Psoas muscle (tissue), 8 donors: ENCODE results near the gene MYBPH. TPM values are rescaled to one million over a fixed set of nuclear protein-coding genes. Genes with fewer than 3 reads are reported as not detected.

Experiments used
- ATAC-seq, 4 donors: fragments of 200-7000 bp; cut with Tn5 transposase; one replicate each; pipeline ENCODE4 v1.9.1; 2020; ENCODE audit warnings: moderate library complexity in 3 of 4, mild to moderate bottlenecking in 2 of 4
- DNase-seq, 2 donors: peaks; one replicate each; pipeline ENCODE4 v3.0.0-alpha.2; 2020
- H3K27ac ChIP-seq: fragments of 200-600 bp; one replicate; pipeline ENCODE4 v1.8.0; 2022
- H3K27me3 ChIP-seq, 3 donors: fragments of 200-600 bp in 1 of 3; one replicate each; pipeline versions ENCODE4 v1.6.1 to v1.8.0; 2013 to 2022; ENCODE audit warnings: low read length in 2 of 3, mild to moderate bottlenecking in 2 of 3, moderate library complexity in 1 of 3; ENCODE audit not compliant: insufficient read depth in 3 of 3
- H3K36me3 ChIP-seq, 2 donors: fragments of 200-600 bp in 1 of 2; one replicate each; pipeline versions ENCODE4 v1.6.1 to v1.8.0; 2013 to 2022; ENCODE audit warnings: low read depth in 1 of 2, mild to moderate bottlenecking in 1 of 2, moderate library complexity in 1 of 2; ENCODE audit not compliant: insufficient read depth in 1 of 2
- H3K4me1 ChIP-seq: fragments of 200-600 bp; one replicate; pipeline ENCODE4 v1.8.0; 2022
- H3K4me3 ChIP-seq: fragments of 200-600 bp; one replicate; pipeline ENCODE4 v1.8.0; 2022; ENCODE audit warnings: mild to moderate bottlenecking
- H3K9me3 ChIP-seq: fragments of 200-600 bp; one replicate; pipeline ENCODE4 v1.8.0; 2022
- WGBS, 3 donors: extraction: QIAGEN DNeasy Blood & Tissue Kit; methylation state at CpG; one replicate each; pipeline versions ENCODE4 v1.1.6 to v1.1.7; 2013; 5-methylcytosine and 5-hydroxymethylcytosine counted together
- intact Hi-C, 2 donors: fragments of 100-400 bp; cut with DNase I; formaldehyde crosslinking; loops; one replicate each; pipeline versions ENCODE4 v1.11.0 to v1.14.2; 2022
- polyA plus RNA-seq, 3 donors: library from polyadenylated mRNA; stranded (reverse); fragments of 200-250 nt; gene quantifications; one replicate each; pipeline ENCODE4 v1.2.3, GENCODE V29; 2013
- total RNA-seq, 4 donors: library from RNA; stranded (reverse); fragmentation: NEBNext Ultra II Directional in 2 of 4; extraction: Animal tissue kit (Norgen Biotek cat#: 25700) in 2 of 4; gene quantifications; one replicate each; pipeline versions ENCODE4 v1.2.1 to v1.2.4, GENCODE V29; 2021 to 2023
- TF ChIP-seq, protein P1 (sequence below): fragments of 200-600 bp; IDR thresholded peaks from one replicate; pipeline ENCODE4 v1.8.0; 2022; ENCODE audit warnings: antibody characterized with exemption
- donor health status: healthy with polysubstance abuse.
- donor health status: DM: no; HTN: no; CAD: no; lungs with moderate emphysema.
- donor health status: Bipolar disorder and iron deficiency.
- donor health status: healthy.
- donor health status: DM: yes; HTN: yes; CAD: no.
- donor health status: DM: no; HTN: no; CAD: no.
- donor health status: DM: no; HTN: no; CAD: no.
- donor health status: DM: yes; HTN: yes; CAD: no.

MYBPH gene
- total and polyA plus RNA-seq, 7 donors, result 18.0 to 882 (median 39.1) TPM

DNA sequence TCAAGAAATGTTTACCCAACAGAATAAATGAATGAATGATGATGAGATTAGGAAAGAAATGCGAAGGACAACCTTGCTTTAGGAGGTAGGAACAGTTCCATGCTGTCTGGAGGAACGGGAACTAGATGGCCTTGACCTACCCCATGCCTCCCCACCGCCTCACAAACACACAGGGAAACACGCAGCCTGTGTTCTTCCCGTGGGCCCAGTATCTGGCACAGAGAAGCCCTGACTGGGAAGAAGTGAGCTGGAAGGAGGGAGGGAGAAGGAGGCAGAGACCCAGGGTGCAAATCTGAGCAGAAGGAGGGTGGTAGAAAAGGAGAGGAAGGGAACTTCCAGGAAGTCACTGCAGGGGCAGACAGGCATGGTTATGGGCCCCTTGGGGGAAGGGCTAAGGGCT, 51.6 kb downstream of the MYBPH start:
- Histone ChIP-seq H3K27ac (no peak overlapping the region), H3K4me3 (no peak overlapping the region), H3K9me3 (no peaks in the 10 kb centered on the region), H3K36me3 (no peaks in the 10 kb centered on the region), H3K27me3 (peaks cover 0 to 32% (median 2%) of the 10 kb centered on the region in 3 donors), H3K4me1 (peaks cover 24% of the 10 kb centered on the region)
- WGBS, 3 donors, result 56 to 72% (median 69%) methylated on average over 5 of the region's 5 CpGs
- intact Hi-C loops, result loop anchor here in 1 of 2 donors (5.0 kb wide), 1 partner anchor 48 kb away; no protein-coding TSS in a partner anchor
- ATAC-seq (no peak), DNase-seq (no peak)
- TF ChIP-seq, protein P1, sequence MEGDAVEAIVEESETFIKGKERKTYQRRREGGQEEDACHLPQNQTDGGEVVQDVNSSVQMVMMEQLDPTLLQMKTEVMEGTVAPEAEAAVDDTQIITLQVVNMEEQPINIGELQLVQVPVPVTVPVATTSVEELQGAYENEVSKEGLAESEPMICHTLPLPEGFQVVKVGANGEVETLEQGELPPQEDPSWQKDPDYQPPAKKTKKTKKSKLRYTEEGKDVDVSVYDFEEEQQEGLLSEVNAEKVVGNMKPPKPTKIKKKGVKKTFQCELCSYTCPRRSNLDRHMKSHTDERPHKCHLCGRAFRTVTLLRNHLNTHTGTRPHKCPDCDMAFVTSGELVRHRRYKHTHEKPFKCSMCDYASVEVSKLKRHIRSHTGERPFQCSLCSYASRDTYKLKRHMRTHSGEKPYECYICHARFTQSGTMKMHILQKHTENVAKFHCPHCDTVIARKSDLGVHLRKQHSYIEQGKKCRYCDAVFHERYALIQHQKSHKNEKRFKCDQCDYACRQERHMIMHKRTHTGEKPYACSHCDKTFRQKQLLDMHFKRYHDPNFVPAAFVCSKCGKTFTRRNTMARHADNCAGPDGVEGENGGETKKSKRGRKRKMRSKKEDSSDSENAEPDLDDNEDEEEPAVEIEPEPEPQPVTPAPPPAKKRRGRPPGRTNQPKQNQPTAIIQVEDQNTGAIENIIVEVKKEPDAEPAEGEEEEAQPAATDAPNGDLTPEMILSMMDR, result no peak

DNA sequence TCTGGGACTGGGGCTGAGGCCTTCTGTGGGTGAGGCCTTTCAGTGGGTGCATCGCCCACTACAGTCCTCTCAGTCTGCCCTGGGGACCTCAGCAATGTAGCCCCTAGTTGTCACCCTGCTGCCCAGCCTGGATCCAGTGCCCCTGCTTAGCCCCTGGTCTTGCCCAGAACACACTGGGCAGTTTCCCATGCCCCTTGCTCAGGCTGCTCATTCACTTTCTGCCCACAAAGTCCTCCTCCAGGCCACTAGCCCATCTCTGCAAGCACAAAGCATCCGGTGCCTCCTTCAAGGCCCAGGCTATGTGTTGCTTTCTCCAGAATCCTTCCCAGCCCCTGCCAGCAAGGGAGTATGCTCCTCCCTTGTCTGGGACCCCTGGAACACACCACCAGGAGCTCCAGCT, 53.5 kb downstream of the MYBPH start:
- ATAC-seq (no peak), DNase-seq (no peak)
- Histone ChIP-seq H3K9me3 (no peaks in the 10 kb centered on the region), H3K4me3 (no peak overlapping the region), H3K36me3 (no peaks in the 10 kb centered on the region), H3K27ac (no peak overlapping the region), H3K27me3 (peaks cover 0 to 32% (median 2%) of the 10 kb centered on the region in 3 donors), H3K4me1 (peaks cover 21% of the 10 kb centered on the region)
- WGBS, 3 donors, result 95 to 98% (median 97%) methylated on average over 2 of the region's 2 CpGs
- intact Hi-C loops, result loop anchor here in 1 of 2 donors (5.0 kb wide), 1 partner anchor 50 kb away; no protein-coding TSS in a partner anchor
- TF ChIP-seq, protein P1, result no peak

DNA sequence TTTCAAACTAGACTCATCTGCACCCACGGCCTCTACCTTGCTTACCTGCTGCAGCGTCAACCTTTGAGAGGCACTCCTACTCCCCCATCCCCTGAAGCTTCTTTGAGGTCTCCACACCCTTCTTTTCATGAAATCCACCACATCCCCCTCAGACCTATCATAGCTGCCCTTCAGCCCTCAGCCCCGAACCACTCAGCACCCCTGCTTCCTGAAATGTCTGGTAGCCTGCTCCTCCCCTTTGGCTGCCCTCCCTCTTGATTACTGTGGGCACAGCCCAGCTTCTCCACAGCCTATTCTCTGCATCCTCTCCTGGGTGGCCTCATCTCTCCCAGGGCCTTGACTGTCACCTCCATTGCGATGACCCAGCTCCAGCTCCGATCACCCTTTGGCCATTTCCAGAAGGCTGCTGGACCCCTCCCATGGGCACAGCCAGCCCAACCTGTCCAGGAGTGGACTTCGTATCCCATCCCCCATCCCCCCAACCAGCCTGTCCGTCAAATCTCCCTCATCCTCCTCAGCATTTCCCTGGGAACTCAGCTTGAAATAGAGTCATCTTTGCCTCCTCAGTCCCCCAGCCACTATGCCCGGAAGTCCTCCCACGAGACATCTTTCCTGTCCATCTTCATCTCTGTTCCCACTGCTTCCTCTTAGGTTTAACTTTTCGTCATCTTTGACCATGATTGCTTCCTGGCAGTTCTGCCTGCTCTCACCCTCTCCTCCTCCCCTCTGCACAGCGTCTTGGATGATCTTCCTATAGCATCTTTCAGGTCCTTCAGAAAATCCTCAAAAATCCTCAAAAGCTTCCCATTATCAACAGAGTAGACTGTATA, 54.2 kb downstream of the MYBPH start:
- DNase-seq, result no peak
- intact Hi-C loops, result loop anchor here in 1 of 2 donors (5.0 kb wide), 1 partner anchor 51 kb away; no protein-coding TSS in a partner anchor
- no peak for ATAC-seq
- 74 to 79% (median 78%) methylated on average over 11 of the region's 11 CpGs for WGBS, 3 donors
- Histone ChIP-seq H3K4me1 (peaks cover 21% of the 10 kb centered on the region), H3K27ac (no peak overlapping the region), H3K4me3 (no peak overlapping the region), H3K27me3 (peaks cover 0 to 32% (median 2%) of the 10 kb centered on the region in 3 donors), H3K36me3 (no peaks in the 10 kb centered on the region), H3K9me3 (no peaks in the 10 kb centered on the region)
- TF ChIP-seq, protein P1, result no peak

DNA sequence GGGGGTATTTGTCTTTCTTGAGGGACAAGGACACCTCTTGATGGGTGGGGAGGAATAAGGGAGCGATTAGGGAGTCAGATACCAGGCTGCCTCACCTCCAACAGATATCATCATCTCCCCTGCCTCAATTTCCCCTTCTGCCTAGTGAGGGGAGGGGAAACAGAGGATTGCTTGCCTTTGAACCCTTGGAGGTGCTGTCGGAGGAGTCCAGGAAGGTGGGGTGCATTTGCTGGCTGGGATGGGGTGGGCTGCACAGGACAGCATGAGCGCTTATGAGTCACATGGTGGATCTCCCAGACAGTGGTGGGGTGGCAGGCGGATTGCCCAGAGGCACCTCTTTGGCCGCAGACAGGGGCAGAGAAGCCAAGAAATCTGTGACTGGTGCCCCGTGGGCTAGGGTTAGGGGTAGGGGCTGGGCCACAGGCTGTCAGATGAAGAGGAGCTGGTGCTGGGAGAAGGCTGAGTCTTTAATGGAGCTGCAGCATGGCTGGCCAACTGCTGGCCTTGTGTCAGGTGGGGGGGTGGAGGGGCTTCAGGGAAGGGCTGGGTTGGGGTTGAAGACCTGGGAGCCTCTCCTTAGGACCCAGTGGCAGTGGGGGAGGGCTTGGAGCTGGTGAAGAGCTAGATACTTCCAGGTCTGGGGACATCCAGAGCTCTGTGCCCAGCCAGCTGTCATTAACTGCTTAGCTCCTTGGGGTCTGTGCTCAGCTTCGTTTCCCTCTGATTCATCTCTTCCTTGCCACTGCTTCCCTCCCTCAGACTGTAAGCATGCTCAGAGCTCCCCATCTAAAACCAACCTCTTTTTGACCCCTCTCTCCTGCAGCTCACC, 55.1 kb downstream of the MYBPH start:
- TF ChIP-seq, protein P1, result no peak
- Histone ChIP-seq H3K4me1 (peaks cover 24% of the 10 kb centered on the region), H3K9me3 (no peaks in the 10 kb centered on the region), H3K27ac (no peak overlapping the region), H3K27me3 (peaks cover 0 to 32% (median 2%) of the 10 kb centered on the region in 3 donors), H3K36me3 (no peaks in the 10 kb centered on the region), H3K4me3 (no peak overlapping the region)
- 77 to 83% (median 81%) methylated on average over 7 of the region's 7 CpGs for WGBS, 3 donors
- no peak for ATAC-seq
- no peak for DNase-seq
- intact Hi-C loops, result loop anchor here in 1 of 2 donors (5.0 kb wide), 1 partner anchor 52 kb away; no protein-coding TSS in a partner anchor

Other genes with a start within 250 kb of the MYBPH start
- gene KLHL12, start 248.6 kb downstream of the MYBPH start, total RNA-seq, result 10 to 100 TPM; 14.3 to 19.8 (median 16.1) TPM
- gene KLHL12, start 248.6 kb downstream of the MYBPH start, polyA plus RNA-seq, result 10 to 100 TPM in 2 of 3 donors, 1 to 10 TPM in 1; 7.4 to 27.4 (median 16.5) TPM
- 10 to 100 TPM; 64.4 to 91.0 (median 72.1) TPM for gene ADIPOR1, start 217.5 kb downstream of the MYBPH start, total RNA-seq
- 100 to 1,000 TPM in 1 of 3 donors, 10 to 100 TPM in 2; 75.3 to 127 (median 95.8) TPM for gene ADIPOR1, start 217.5 kb downstream of the MYBPH start, polyA plus RNA-seq
- gene CYB5R1, start 208.6 kb downstream of the MYBPH start, total RNA-seq, result 100 to 1,000 TPM; 395 to 772 (median 630) TPM
- gene CYB5R1, start 208.6 kb downstream of the MYBPH start, polyA plus RNA-seq, result 100 to 1,000 TPM; 255 to 500 (median 354) TPM
- gene TMEM183A, start 168.5 kb downstream of the MYBPH start, total RNA-seq, result 10 to 100 TPM; 17.1 to 25.6 (median 19.2) TPM
- 10 to 100 TPM; 19.0 to 33.9 (median 29.9) TPM for gene TMEM183A, start 168.5 kb downstream of the MYBPH start, polyA plus RNA-seq
- gene PPFIA4, start 149.3 kb downstream of the MYBPH start, total RNA-seq, result 10 to 100 TPM; 29.1 to 99.8 (median 51.5) TPM
- gene PPFIA4, start 149.3 kb downstream of the MYBPH start, polyA plus RNA-seq, result 10 to 100 TPM in 2 of 3 donors, 1 to 10 TPM in 1; 8.3 to 28.3 (median 14.1) TPM
- gene MYOG, start 89.8 kb downstream of the MYBPH start, total RNA-seq, result 100 to 1,000 TPM in 3 of 4 donors, 10 to 100 TPM in 1; 42.9 to 451 (median 253) TPM
- 100 to 1,000 TPM in 1 of 3 donors, 10 to 100 TPM in 1, 1 to 10 TPM in 1; 9.7 to 160 (median 59.7) TPM for gene MYOG, start 89.8 kb downstream of the MYBPH start, polyA plus RNA-seq
- 10 to 100 TPM in 1 of 4 donors, 1 to 10 TPM in 3; 1.2 to 10.4 (median 6.1) TPM for gene ADORA1, start 48.1 kb downstream of the MYBPH start, total RNA-seq
- 1 to 10 TPM; 1.1 to 1.8 (median 1.3) TPM for gene ADORA1, start 48.1 kb downstream of the MYBPH start, polyA plus RNA-seq
- gene CHI3L1, start 10.9 kb upstream of the MYBPH start, total RNA-seq, result 100 to 1,000 TPM in 1 of 4 donors, 10 to 100 TPM in 1, 1 to 10 TPM in 2; 1.7 to 156 (median 37.0) TPM
- 10 to 100 TPM in 1 of 3 donors, 1 to 10 TPM in 2; 8.4 to 11.1 (median 9.9) TPM for gene CHI3L1, start 10.9 kb upstream of the MYBPH start, polyA plus RNA-seq
- under 1 TPM in 2 of 4 donors, not detected in 2; 0.08 to 0.27 TPM for gene CHIT1, start 53.8 kb upstream of the MYBPH start, total RNA-seq
- gene CHIT1, start 53.8 kb upstream of the MYBPH start, polyA plus RNA-seq, result under 1 TPM in 2 of 3 donors, not detected in 1; 0.04 to 0.10 TPM
- gene BTG2, start 129.7 kb upstream of the MYBPH start, total RNA-seq, result 100 to 1,000 TPM in 3 of 4 donors, 10 to 100 TPM in 1; 83.0 to 360 (median 224) TPM
- gene BTG2, start 129.7 kb upstream of the MYBPH start, polyA plus RNA-seq, result 100 to 1,000 TPM in 1 of 3 donors, 10 to 100 TPM in 2; 17.6 to 119 (median 60.4) TPM
- 1 to 10 TPM; 3.6 to 9.6 (median 5.8) TPM for gene FMOD, start 175.3 kb upstream of the MYBPH start, total RNA-seq
- gene FMOD, start 175.3 kb upstream of the MYBPH start, polyA plus RNA-seq, result 1 to 10 TPM; 3.0 to 4.6 (median 3.8) TPM